ENCODE measurements around the gene TC2N. TPM values are rescaled to one million over a fixed set of nuclear protein-coding genes. Genes with fewer than 3 reads are reported as not detected.

TC2N gene
- total and polyA plus RNA-seq, 2 of the 4 experiments (the other 2 are of a cell fraction): 0.03 to 0.18 TPM

DNA sequence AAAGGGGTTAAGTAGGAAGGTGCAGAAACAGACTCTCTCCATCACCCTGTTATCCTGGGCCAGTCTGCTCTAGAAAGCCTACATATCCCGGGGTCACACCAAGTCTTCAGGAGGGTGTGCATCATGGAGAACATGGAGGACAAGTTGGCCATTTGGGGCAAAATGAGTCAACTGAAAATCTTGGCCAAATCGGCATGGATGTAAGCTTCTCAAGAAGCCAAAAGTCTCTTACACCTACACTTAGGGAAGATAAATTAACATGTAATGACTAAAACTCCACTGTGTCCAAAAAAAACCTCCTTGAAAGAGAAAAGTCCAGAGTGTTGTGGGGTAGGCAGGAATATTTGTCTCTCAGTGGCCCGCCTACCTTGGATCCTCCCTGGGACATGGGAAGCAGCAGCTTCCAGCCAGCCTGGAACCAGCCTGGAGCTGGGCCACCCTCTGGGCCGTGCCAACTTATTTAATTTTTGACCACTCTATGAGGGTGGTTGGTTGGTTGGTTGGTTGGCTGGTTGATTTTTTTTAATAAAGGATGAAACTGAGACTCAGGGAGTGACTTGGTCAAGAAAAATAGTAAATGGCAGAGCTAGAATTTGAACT lies 17.9 kb upstream of the TC2N start:
- Histone ChIP-seq H2BK15ac (ENCODE audit: low read depth, low read length) (no peak overlapping the region), H2AK5ac (ENCODE audit: low read depth, low read length) (no peak overlapping the region), H4K91ac (ENCODE audit: insufficient read depth, low read depth, low read length) (no peak overlapping the region), H3K4ac (ENCODE audit: low read depth, low read length) (no peak overlapping the region), H3K9me1 (ENCODE audit: insufficient read depth, low read length) (peaks cover 8% of the 10 kb centered on the region; the same call in 1 of the 2 replicates), H3K9me3 (ENCODE audit: control insufficient read depth, insufficient read depth, low read length) (no peaks in the 10 kb centered on the region), H2AK9ac (replicated peaks; ENCODE audit: low read depth, low read length, poor library complexity) (no peak overlapping the region), H3K23ac (ENCODE audit: low read depth, low read length) (no peak overlapping the region), H3K36me3 (ENCODE audit: control insufficient read depth, insufficient read depth, low read length) (peaks cover 53% of the 10 kb centered on the region), H3K9ac (ENCODE audit: low read depth, low read length) (no peak overlapping the region), H3K27me3 (ENCODE audit: control insufficient read depth, insufficient read depth, low read length) (no peaks in the 10 kb centered on the region), H4K5ac (ENCODE audit: low read depth, low read length) (no peak overlapping the region), H3K18ac (ENCODE audit: low read depth, low read length) (no peak overlapping the region), H4K20me1 (ENCODE audit: insufficient read depth, low read length) (peaks cover 3% of the 10 kb centered on the region; the same call in 1 of the 2 replicates), H2BK120ac (ENCODE audit: low read depth, low read length) (no peak overlapping the region), H3K4me3 (ENCODE audit: insufficient read depth, low read depth, low read length) (no peak overlapping the region), H2AFZ (replicated peaks; ENCODE audit: low read length, poor library complexity) (no peak overlapping the region), H3K4me1 (ENCODE audit: control insufficient read depth, insufficient read depth, low read length) (no peaks in the 10 kb centered on the region), H4K8ac (ENCODE audit: low read depth in 2 of 2, low read length in 2 of 2) (no peak overlapping the region), H3K4me2 (ENCODE audit: low read depth, low read length) (no peak overlapping the region), H3K56ac (ENCODE audit: extremely low read depth, insufficient read depth, low read length) (no peak overlapping the region), H3K27ac (ENCODE audit: insufficient read depth, low read length) (no peak overlapping the region), H2BK5ac (ENCODE audit: low read depth, low read length, poor library complexity, severe bottlenecking) (no peak overlapping the region), H3K79me1 (ENCODE audit: low read depth in 1 of 2, low read length in 2 of 2) (no peaks in the 10 kb centered on the region), H2BK20ac (ENCODE audit: low read depth, low read length) (no peak overlapping the region), H3K14ac (replicated peaks; ENCODE audit: low read depth, low read length) (no peak overlapping the region)
- dilution Hi-C loops (cut with HindIII; ENCODE audit: low sequenced_read_pairs, unreplicated experiment): no loop called here
- intact Hi-C loops (cut with micrococcal nuclease): loop anchor here (5.0 kb wide), 1 partner anchor 543 kb away; no protein-coding TSS in a partner anchor
- WGBS, 2 experiments (ENCODE audit: extremely low coverage in 2 of 2, insufficient read length in 1 of 2): 80% methylated on average over 1 of the region's 4 CpGs; no CpG with 5 or more reads in 1 of the 2 experiments
- ChIA-PET CTCF (no interaction called here), POLR2A (ENCODE audit: unreplicated experiment) (no interaction called here)
- BruUV-seq (replicated peaks): no TSS peak
- ATAC-seq (ENCODE audit: low read depth): no peak
- no peak for DNase-seq
- TF ChIP-seq FOS (IDR thresholded peaks at IDR 0.05; ENCODE audit: low read depth, low read length) (no peak), RCOR1 (IDR thresholded peaks at IDR 0.05; ENCODE audit: insufficient replicate concordance, low read length) (no peak), RFX5 (IDR thresholded peaks at IDR 0.05; ENCODE audit: low read depth, low read length) (no peak), MAZ (IDR thresholded peaks at IDR 0.05; ENCODE audit: borderline replicate concordance, low read depth, low read length) (no peak), BHLHE40 (IDR thresholded peaks at IDR 0.05; ENCODE audit: low read depth, low read length) (no peak), RAD21 (IDR thresholded peaks at IDR 0.05; ENCODE audit: low read length) (no peak), MAFK (IDR thresholded peaks at IDR 0.05; ENCODE audit: low read depth, low read length) (no peak), SMC3 (IDR thresholded peaks at IDR 0.05; ENCODE audit: low read depth, low read length) (no peak), CEBPB (IDR thresholded peaks at IDR 0.05; ENCODE audit: low read depth, low read length) (no peak), CHD1 (IDR thresholded peaks at IDR 0.05; ENCODE audit: low read depth, low read length) (no peak), POLR2A (IDR thresholded peaks at IDR 0.05; ENCODE audit: low read depth, low read length) (no peak), MXI1 (IDR thresholded peaks at IDR 0.05; ENCODE audit: borderline replicate concordance, low read depth, low read length) (no peak), NFE2L2 (IDR thresholded peaks at IDR 0.05; ENCODE audit: low read depth, low read length) (no peak)
- TF ChIP-seq, protein P1, sequence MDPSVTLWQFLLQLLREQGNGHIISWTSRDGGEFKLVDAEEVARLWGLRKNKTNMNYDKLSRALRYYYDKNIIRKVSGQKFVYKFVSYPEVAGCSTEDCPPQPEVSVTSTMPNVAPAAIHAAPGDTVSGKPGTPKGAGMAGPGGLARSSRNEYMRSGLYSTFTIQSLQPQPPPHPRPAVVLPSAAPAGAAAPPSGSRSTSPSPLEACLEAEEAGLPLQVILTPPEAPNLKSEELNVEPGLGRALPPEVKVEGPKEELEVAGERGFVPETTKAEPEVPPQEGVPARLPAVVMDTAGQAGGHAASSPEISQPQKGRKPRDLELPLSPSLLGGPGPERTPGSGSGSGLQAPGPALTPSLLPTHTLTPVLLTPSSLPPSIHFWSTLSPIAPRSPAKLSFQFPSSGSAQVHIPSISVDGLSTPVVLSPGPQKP (IDR thresholded peaks at IDR 0.05; ENCODE audit: borderline replicate concordance, low read depth, low read length): no peak
- TF ChIP-seq, protein P2, sequence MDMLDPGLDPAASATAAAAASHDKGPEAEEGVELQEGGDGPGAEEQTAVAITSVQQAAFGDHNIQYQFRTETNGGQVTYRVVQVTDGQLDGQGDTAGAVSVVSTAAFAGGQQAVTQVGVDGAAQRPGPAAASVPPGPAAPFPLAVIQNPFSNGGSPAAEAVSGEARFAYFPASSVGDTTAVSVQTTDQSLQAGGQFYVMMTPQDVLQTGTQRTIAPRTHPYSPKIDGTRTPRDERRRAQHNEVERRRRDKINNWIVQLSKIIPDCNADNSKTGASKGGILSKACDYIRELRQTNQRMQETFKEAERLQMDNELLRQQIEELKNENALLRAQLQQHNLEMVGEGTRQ (IDR thresholded peaks at IDR 0.05; ENCODE audit: low read depth, low read length): no peak
- TF ChIP-seq, protein P3, sequence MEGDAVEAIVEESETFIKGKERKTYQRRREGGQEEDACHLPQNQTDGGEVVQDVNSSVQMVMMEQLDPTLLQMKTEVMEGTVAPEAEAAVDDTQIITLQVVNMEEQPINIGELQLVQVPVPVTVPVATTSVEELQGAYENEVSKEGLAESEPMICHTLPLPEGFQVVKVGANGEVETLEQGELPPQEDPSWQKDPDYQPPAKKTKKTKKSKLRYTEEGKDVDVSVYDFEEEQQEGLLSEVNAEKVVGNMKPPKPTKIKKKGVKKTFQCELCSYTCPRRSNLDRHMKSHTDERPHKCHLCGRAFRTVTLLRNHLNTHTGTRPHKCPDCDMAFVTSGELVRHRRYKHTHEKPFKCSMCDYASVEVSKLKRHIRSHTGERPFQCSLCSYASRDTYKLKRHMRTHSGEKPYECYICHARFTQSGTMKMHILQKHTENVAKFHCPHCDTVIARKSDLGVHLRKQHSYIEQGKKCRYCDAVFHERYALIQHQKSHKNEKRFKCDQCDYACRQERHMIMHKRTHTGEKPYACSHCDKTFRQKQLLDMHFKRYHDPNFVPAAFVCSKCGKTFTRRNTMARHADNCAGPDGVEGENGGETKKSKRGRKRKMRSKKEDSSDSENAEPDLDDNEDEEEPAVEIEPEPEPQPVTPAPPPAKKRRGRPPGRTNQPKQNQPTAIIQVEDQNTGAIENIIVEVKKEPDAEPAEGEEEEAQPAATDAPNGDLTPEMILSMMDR (conservative IDR thresholded peaks at IDR 0.05; ENCODE audit: low read depth, low read length): no peak
- in situ Hi-C loops (cut with MboI; ENCODE audit: low sequenced_read_pairs): no loop called here
